Measurements from ENCODE around the gene ZFPM1.

GRCh38 chr16:88576307-88576706 is 123.2 kb downstream of the ZFPM1 start:
- TF ChIP-seq, protein P1, sequence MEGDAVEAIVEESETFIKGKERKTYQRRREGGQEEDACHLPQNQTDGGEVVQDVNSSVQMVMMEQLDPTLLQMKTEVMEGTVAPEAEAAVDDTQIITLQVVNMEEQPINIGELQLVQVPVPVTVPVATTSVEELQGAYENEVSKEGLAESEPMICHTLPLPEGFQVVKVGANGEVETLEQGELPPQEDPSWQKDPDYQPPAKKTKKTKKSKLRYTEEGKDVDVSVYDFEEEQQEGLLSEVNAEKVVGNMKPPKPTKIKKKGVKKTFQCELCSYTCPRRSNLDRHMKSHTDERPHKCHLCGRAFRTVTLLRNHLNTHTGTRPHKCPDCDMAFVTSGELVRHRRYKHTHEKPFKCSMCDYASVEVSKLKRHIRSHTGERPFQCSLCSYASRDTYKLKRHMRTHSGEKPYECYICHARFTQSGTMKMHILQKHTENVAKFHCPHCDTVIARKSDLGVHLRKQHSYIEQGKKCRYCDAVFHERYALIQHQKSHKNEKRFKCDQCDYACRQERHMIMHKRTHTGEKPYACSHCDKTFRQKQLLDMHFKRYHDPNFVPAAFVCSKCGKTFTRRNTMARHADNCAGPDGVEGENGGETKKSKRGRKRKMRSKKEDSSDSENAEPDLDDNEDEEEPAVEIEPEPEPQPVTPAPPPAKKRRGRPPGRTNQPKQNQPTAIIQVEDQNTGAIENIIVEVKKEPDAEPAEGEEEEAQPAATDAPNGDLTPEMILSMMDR (conservative IDR thresholded peaks at IDR 0.05 in 1 of 2, IDR thresholded peaks at IDR 0.05 in 1 of 2; ENCODE audit: extremely low read depth in 1 of 2, insufficient read depth in 1 of 2, low read depth in 1 of 2, low read length in 2 of 2): no peak
- no peak for TF ChIP-seq EZH2 (IDR thresholded peaks at IDR 0.05; ENCODE audit: borderline replicate concordance, low read length)
